IPS-18c (cell line): ENCODE results near the gene PRLHR.

Experiments
- H3K4me3 ChIP-seq: 2 replicates; pipeline ENCODE4 v1.7.0; 2013; ENCODE audit warnings: low read depth, mild to moderate bottlenecking, low read length, moderate library complexity; ENCODE audit not compliant: insufficient read depth
- H3K9me3 ChIP-seq: one replicate; pipeline ENCODE4 v1.6.1; 2013; ENCODE audit warnings: mild to moderate bottlenecking, low read length, moderate library complexity; ENCODE audit not compliant: control insufficient read depth, insufficient read depth

Gene PRLHR

GRCh38 chr10:118569241-118569881 lies 26.1 kb downstream of the PRLHR start:
- Histone ChIP-seq H3K4me3 (no peak overlapping the region), H3K9me3 (no peaks in the 10 kb centered on the region)

- no peak overlapping the region for H3K4me3 ChIP-seq
- H3K9me3 ChIP-seq = no peaks in the 10 kb centered on the region
Measured at GRCh38 chr10:118568327-118568848, 27.1 kb downstream of the PRLHR start.

- Histone ChIP-seq H3K4me3 (no peak overlapping the region), H3K9me3 (no peaks in the 10 kb centered on the region)
Measured at GRCh38 chr10:118567701-118568248, 27.7 kb downstream of the PRLHR start.

GRCh38 chr10:118566911-118567310 lies 28.5 kb downstream of the PRLHR start:
- Histone ChIP-seq H3K4me3 (no peak overlapping the region), H3K9me3 (no peaks in the 10 kb centered on the region)

- H3K4me3 ChIP-seq = no peak overlapping the region
- H3K9me3 ChIP-seq = no peaks in the 10 kb centered on the region
Measured at GRCh38 chr10:118565301-118566075, 30.0 kb downstream of the PRLHR start.

- Histone ChIP-seq H3K9me3 (no peaks in the 10 kb centered on the region), H3K4me3 (no peak overlapping the region)
Measured at GRCh38 chr10:118564652-118565051, 30.8 kb downstream of the PRLHR start.

- no peak overlapping the region for H3K4me3 ChIP-seq
- H3K9me3 ChIP-seq = no peaks in the 10 kb centered on the region
Measured at GRCh38 chr10:118564114-118564513, 31.3 kb downstream of the PRLHR start.

- Histone ChIP-seq H3K9me3 (no peaks in the 10 kb centered on the region), H3K4me3 (no peak overlapping the region)
Measured at GRCh38 chr10:118563373-118563890, 32.0 kb downstream of the PRLHR start.

- Histone ChIP-seq H3K4me3 (no peak overlapping the region), H3K9me3 (no peaks in the 10 kb centered on the region)
Measured at GRCh38 chr10:118562851-118563250, 32.6 kb downstream of the PRLHR start.

- Histone ChIP-seq H3K4me3 (no peak overlapping the region), H3K9me3 (no peaks in the 10 kb centered on the region)
Measured at GRCh38 chr10:118557946-118558345, 37.5 kb downstream of the PRLHR start.

GRCh38 chr10:118551535-118552100 lies 43.8 kb downstream of the PRLHR start:
- Histone ChIP-seq H3K4me3 (no peak overlapping the region), H3K9me3 (no peaks in the 10 kb centered on the region)

GRCh38 chr10:118547282-118547681 lies 48.2 kb downstream of the PRLHR start:
- H3K9me3 ChIP-seq = no peaks in the 10 kb centered on the region

GRCh38 chr10:118546479-118546878 lies 49.0 kb downstream of the PRLHR start:
- Histone ChIP-seq H3K4me3 (no peak overlapping the region), H3K9me3 (no peaks in the 10 kb centered on the region)

More at GRCh38 chr10:118547282-118547681, 48.2 kb downstream of the PRLHR start:
- H3K4me3 ChIP-seq = no peak overlapping the region

- H3K4me3 ChIP-seq = no peak overlapping the region
- no peaks in the 10 kb centered on the region for H3K9me3 ChIP-seq
Measured at GRCh38 chr10:118545381-118545780, 50.1 kb downstream of the PRLHR start.

GRCh38 chr10:118544401-118544948 lies 51.0 kb downstream of the PRLHR start:
- Histone ChIP-seq H3K4me3 (no peak overlapping the region), H3K9me3 (no peaks in the 10 kb centered on the region)

- Histone ChIP-seq H3K9me3 (no peaks in the 10 kb centered on the region), H3K4me3 (no peak overlapping the region)
Measured at GRCh38 chr10:118543714-118544400, 51.6 kb downstream of the PRLHR start.

GRCh38 chr10:118542745-118543144 lies 52.7 kb downstream of the PRLHR start:
- Histone ChIP-seq H3K4me3 (no peak overlapping the region), H3K9me3 (no peaks in the 10 kb centered on the region)
